ENCODE measurements around the gene MPP7. TPM values are rescaled to one million over a fixed set of nuclear protein-coding genes. Genes with fewer than 3 reads are reported as not detected.
A peak's percentile ranks its signal among the peaks of the same experiment; 100 is the strongest.

Gene MPP7
- total and polyA plus RNA-seq, 12 donors: 1.7 to 12.0 (median 5.9) TPM

DNA sequence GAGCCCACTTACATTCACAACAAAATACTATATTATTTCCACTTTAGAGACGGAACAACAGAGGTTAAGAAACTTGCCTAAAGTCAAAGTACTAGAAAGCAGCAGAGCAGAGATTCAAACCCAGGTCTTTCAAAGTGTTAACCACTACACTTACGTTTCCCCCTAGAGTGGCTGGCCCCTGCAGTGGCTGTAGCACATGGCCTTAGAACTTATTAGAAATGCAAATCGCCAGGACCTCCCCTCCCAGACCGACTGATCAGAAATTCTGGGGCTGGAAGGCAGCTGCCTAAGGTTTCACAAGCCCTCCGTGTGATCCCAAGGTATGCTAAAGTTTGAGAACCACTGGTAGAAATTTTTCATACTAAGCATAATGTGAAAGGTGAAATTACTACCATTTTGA lies 8.1 kb downstream of the MPP7 start:
- H3K36me3 ChIP-seq (replicated peaks in 1 of 2): no peaks in the 10 kb centered on the region
- H3K27me3 ChIP-seq: no peaks in the 10 kb centered on the region
- no peak overlapping the region for H3K4me3 ChIP-seq
- no peak overlapping the region for H3K27ac ChIP-seq
- 72 to 86% (median 79%) methylated on average over 5 of the region's 5 CpGs for WGBS, 4 donors
- DNase-seq: no peak
- peaks cover 0 to 15% of the 10 kb centered on the region in 2 donors for H3K4me1 ChIP-seq (replicated peaks in 1 of 2)
- H3K9me3 ChIP-seq (replicated peaks in 1 of 3): no peaks in the 10 kb centered on the region
- intact Hi-C loops (cut with DNase I): no loop called here
- no peak for TF ChIP-seq POLR2A (IDR thresholded peaks at IDR 0.05)
- TF ChIP-seq, protein P1, sequence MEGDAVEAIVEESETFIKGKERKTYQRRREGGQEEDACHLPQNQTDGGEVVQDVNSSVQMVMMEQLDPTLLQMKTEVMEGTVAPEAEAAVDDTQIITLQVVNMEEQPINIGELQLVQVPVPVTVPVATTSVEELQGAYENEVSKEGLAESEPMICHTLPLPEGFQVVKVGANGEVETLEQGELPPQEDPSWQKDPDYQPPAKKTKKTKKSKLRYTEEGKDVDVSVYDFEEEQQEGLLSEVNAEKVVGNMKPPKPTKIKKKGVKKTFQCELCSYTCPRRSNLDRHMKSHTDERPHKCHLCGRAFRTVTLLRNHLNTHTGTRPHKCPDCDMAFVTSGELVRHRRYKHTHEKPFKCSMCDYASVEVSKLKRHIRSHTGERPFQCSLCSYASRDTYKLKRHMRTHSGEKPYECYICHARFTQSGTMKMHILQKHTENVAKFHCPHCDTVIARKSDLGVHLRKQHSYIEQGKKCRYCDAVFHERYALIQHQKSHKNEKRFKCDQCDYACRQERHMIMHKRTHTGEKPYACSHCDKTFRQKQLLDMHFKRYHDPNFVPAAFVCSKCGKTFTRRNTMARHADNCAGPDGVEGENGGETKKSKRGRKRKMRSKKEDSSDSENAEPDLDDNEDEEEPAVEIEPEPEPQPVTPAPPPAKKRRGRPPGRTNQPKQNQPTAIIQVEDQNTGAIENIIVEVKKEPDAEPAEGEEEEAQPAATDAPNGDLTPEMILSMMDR (IDR thresholded peaks at IDR 0.05): no peak

DNA sequence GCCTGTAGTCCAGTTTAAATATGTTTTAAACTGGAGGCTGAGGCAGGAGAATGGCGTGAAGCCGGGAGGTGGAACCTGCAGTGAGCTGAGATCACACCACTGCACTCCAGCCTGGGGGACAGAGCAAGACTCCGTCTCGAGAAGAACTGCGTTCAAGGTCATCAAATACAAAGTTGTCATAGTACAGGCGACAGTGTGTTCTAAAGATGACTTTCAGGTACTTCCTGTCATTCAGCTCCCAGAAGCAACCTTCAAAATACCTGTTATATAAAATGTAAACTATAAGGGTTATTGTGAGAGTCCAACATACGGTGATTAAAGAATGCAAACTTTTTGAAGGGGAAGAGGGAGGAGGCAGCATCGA lies 8.7 kb downstream of the MPP7 start:
- TF ChIP-seq, protein P1 (IDR thresholded peaks at IDR 0.05): no peak
- no peak for TF ChIP-seq POLR2A (IDR thresholded peaks at IDR 0.05)
- Histone ChIP-seq H3K27me3 (no peaks in the 10 kb centered on the region), H3K4me1 (replicated peaks in 1 of 2) (peaks cover 0 to 15% of the 10 kb centered on the region in 2 donors), H3K27ac (no peak overlapping the region), H3K9me3 (replicated peaks in 1 of 3) (no peaks in the 10 kb centered on the region), H3K36me3 (replicated peaks in 1 of 2) (no peaks in the 10 kb centered on the region), H3K4me3 (no peak overlapping the region)
- WGBS, 4 donors: 73 to 74% (median 74%) methylated on average over 8 of the region's 8 CpGs
- no peak for DNase-seq
- intact Hi-C loops (cut with DNase I): no loop called here

DNA sequence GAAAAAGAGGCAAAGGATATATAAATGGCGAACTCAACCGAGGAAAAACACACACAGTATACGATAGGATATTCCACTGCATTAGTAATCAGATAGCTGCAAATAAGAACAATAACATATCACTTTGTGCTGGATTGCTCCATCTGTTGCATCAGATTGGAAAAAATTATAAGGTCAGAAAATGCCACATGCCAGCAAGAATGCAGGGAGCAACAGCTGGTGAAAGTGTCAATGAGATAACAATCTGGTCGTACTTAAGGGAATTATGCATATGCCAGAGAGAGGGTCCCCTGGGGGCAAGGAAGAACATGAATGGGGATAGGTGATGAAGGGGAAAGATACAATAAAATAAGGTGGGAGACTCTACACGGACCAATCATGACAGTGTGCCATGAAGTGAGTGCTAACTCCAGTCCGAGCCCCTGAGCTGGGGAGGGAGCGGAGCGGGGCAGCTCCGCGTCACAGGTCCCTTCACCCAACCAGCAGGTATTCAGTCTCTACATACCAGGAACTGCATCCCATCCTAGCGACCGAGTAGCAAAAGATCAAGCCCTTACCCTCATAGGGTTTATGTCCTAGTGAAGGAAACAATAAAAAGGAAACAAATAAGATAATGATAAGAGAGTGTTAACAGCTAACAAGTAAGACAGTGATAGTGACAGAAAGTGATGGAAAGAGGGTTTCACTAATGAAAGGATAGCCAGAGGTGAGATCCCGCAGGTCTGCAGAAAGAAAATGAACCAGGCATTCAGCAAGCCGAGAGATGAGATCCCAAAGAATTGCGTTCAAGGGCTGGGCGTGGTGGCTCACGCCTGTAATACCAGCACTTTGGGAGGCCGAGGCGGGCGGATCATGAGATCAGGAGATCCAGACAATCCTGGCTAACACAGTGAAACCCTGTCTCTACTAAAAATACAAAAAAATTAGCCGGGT lies 9.4 kb downstream of the MPP7 start:
- TF ChIP-seq, protein P1 (IDR thresholded peaks at IDR 0.05): no peak
- Histone ChIP-seq H3K27ac (no peak overlapping the region), H3K9me3 (replicated peaks in 1 of 3) (no peaks in the 10 kb centered on the region), H3K36me3 (replicated peaks in 1 of 2) (no peaks in the 10 kb centered on the region), H3K4me3 (no peak overlapping the region), H3K27me3 (no peaks in the 10 kb centered on the region), H3K4me1 (replicated peaks in 1 of 2) (peaks cover 0 to 15% of the 10 kb centered on the region in 2 donors)
- DNase-seq: no peak
- WGBS, 4 donors: 80 to 92% (median 89%) methylated on average over 21 of the region's 21 CpGs
- intact Hi-C loops (cut with DNase I): no loop called here

DNA sequence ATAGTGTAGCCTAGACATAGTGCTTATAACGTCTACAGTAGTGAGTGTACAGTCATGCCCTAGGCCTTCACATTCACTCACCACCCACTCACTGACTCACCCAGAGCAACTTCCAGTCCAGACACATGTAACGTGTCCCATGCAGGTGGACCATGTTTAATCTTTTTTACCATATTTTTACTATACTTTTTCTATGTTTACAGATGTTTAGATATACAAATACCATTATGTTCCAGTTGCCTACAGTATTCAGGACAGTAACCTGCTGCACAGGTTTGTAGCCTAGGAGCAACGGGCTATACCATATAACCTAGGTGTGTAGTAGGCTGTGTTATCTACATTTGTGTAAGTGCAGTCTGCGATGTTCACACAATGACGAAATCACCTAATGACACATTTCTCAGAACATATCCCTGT lies 11.0 kb downstream of the MPP7 start:
- peak; percentile 21 to 65 (median 40) for DNase-seq
- Histone ChIP-seq H3K36me3 (replicated peaks in 1 of 2) (no peaks in the 10 kb centered on the region), H3K27me3 (no peaks in the 10 kb centered on the region), H3K4me1 (replicated peaks in 1 of 2) (peaks cover 0 to 15% of the 10 kb centered on the region in 2 donors), H3K4me3 (no peak overlapping the region), H3K27ac (no peak overlapping the region), H3K9me3 (replicated peaks in 1 of 3) (no peaks in the 10 kb centered on the region)
- intact Hi-C loops (cut with DNase I): no loop called here
- 56 to 67% (median 66%) methylated on average over 5 of the region's 5 CpGs for WGBS, 4 donors
- TF ChIP-seq, protein P1 (IDR thresholded peaks at IDR 0.05): no peak
- no peak for TF ChIP-seq POLR2A (IDR thresholded peaks at IDR 0.05)
